Stimulated activated CD4-positive, alpha-beta T cell treated with anti-CD3 and anti-CD28 coated beads, Interleukin-1b, Interleukin-23, amount 100 ng/mL, for 24 hours (primary cell): ENCODE measurements around the gene FNDC11.
"Not testable (repeated sequence)": the region's sequence is repeated elsewhere in the genome, so short reads cannot be mapped to it uniquely, and the experiment has no call there.

Source experiments
- DNase-seq, 4 experiments: peaks; one replicate each; pipeline ENCODE4 v3.0.0-alpha.2; 2020; ENCODE audit warnings: low read depth in 4 of 4, low spot score in 1 of 4

FNDC11 gene

DNA sequence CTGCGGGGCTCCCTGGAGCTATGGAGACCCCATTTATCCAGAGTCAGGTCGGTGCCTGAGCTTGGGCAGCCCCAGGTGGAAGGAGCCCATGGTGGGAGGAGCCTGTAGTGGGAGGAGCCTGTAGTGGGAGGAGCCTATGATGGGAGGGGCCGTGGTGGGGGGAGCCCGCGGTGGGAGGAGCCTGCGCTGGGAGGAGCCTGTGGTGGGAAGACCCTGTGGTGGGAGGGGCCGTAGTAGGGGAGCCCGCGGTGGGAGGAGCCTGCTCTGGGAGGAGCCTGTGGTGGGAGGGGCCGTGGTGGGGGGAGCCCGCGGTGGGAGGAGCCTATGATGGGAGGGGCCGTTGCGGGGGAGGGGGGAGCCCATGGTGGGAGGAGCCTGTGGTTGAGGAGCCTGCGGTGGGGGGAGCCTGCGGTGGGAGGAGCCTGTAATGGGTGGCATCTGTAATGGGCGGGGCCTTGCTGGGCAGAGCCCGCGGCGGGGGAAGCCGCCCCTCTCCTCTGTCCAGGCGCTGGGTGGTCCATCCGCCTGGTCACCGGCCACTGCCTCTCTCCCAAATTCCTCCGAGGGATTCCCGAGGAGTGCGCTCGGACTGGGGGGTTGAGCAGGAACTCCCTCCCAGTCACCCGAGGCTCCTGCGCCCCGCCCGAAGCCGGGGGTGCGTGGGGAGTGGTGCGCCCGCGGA, 567 bp upstream of the FNDC11 start:
- peak; percentile 64 to 84 (median 76) for DNase-seq

- DNase-seq: no peak
Measured at GRCh38 chr20:63554361-63555278, 661 bp downstream of the FNDC11 start.

DNA sequence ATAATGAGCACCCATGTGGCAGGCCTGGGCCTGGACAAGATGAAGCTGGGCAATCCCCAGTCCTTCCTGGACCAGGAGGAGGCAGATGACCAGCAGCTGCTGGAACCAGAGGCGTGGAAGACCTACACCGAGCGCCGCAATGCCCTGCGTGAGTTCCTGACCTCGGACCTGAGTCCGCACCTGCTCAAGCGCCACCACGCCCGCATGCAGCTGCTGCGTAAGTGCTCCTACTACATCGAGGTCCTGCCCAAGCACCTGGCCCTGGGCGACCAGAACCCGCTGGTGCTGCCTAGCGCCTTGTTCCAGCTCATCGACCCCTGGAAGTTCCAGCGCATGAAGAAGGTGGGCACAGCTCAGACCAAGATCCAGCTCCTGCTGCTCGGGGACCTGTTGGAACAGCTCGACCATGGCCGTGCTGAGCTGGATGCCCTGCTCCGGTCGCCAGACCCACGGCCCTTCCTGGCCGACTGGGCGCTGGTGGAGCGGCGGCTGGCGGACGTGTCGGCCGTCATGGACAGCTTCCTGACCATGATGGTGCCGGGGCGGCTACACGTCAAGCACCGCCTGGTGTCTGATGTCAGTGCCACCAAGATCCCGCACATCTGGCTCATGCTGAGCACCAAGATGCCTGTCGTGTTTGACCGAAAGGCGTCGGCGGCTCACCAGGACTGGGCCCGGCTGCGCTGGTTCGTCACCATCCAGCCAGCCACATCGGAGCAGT, 1.9 kb downstream of the FNDC11 start:
- no peak for DNase-seq

- no peak for DNase-seq
Measured at GRCh38 chr20:63556873-63557478, 3.0 kb downstream of the FNDC11 start.

DNA sequence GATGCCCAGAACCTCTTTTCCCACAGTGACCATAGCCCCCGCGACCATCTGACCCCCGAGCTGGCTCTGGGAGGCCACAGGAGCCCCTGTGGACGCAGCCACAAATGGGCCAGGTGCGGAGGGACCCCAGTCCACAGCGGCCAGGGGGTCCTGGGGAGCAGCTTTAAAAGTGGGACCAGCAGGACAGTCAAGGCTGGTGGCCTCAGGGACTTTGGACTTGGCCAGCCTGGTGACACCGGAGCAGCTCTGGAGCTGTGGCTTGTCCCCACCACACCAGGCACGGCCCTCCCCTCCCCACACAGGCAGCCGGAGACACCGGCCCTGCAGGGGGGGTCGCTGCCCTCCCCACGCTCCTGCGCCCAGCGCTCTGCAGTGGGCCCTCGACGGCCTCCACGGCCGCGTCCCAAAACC, 3.5 kb downstream of the FNDC11 start:
- no peak for DNase-seq

- DNase-seq: no peak
Measured at GRCh38 chr20:63558804-63559484, 5.0 kb downstream of the FNDC11 start.

- not testable (repeated sequence) for DNase-seq
Measured at GRCh38 chr20:63559485-63560332, 5.8 kb downstream of the FNDC11 start.

DNA sequence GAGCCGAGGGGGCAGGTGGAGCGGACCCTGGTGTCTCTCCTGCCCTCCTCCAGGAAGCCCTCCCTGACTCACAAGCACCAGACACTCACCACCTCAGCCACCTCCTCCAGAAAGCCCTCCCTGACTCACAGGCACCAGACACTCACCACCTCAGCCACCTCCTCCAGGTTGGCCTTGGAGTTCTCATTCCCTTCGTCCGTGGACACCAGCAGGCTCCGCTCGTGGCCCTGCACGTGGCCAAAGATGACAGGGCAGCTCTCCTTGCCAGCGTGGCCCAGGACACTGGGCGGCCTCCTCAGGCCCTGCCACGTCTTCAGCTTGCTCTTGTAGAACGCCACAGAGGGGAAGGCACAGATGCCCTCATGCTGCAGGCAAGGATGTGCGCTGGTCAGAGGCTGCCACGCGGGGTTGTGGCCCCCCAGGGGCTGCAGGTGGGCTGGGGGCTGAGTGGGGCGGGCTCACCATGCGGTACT, 6.4 kb downstream of the FNDC11 start:
- DNase-seq: no peak

DNA sequence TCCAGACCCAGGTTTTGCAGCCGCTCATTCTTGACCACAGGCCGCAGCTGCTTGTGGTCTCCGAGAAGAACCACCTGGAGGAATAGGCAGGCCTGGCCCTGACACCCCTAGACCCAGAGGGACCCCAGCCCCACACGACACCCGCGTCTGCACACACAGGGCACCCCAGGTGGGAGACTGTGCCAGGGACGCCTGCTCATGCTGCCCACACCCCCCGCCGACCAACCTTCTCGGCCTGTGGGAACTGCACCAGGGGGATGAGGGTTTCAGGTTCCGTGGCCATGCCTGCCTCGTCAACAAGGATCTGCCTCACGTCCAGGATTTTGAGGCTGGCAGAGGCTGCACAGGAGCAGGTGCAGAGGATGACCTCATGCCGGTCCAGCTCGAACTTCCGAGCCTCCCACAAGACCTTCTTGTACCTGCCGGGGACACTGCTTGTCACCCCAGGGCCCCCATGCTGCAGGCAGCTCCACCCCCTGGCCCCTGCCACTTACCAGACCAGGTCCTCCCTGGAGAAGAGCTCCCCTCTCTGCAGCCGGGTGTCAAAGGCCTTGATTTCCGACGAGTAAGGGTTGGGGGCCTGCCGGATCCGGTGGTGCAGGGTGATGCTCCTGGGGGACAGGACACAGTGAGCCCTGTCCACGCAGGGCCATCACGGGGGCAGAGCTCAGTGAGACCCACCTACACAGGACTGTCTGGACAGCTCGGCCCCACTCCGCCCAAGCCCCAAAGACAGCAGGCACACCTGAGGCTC, 7.1 kb downstream of the FNDC11 start:
- no peak for DNase-seq

DNA sequence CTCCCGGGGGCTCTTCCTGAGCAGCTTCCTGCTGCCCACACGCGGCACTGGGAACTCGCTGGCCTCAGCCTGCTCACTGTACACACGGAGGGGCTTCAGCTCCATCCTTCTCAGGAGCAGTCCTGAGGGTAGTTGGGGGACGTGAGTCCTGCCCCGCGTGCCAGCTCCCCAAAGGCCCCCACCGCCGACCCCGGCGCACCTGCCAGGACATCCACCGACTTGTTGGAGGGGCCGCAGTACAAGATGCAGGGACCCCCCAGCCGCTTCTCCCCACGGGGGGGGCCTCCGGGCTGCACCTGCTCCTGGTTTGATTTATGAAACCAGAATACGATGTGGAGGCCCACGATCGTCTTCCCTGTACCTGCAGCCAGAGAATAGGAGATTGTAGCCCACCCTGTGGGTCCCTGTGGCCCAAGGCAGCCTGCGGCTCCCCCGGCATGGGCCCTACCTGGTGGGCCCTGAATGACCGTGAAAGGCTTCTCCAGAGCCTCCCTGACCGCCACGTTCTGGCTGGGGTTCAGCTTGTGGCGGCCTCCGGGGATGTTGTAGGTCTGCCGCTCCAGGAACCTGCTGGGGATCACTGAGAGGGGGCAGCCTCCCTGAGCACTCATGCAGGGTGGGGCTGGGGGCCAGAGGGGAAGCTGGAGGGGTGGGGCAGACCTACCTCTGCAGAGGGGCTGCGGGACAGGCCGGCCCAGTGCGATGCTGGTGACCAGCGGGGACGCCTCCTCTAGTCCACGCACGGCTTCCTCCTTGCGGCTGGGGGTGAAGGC, 7.9 kb downstream of the FNDC11 start:
- no peak for DNase-seq

GRCh38 chr20:63562461-63563224, 8.7 kb downstream of the FNDC11 start:
- DNase-seq: no peak

DNA sequence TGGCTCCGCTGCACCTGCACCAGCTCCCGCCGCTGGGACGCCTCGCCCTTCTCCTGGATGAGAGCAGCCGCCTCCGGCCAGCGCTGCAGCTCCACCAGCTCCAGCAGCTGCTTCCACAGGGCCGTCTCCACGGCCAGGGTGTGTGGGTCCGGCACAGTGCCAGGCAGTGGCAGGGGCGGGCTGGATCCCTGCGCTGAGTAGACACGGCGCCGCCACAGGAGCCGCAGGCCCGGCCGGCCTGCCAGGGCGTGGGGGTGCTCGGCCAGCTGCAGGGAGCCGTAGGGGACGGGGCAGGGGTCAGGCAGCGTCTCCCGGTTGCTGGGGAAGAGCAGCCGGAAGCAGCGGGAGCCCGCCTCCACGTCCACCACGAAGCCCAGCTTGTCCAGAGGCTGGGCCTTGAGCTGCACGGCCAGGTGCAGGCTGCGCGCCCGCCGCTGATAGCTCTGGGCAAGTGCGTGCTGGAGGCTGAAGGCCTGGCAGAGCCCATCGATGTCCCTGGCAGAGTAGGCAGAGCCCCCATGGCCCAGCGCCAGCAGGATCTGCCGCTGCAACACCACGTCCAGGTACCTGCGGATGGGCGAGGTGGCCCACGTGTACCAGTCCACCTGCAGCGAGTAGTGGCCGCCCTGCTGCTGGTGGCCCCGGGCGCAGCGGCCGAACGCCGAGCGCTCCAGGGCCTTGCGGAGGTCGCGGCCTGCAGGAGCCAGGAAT, 9.4 kb downstream of the FNDC11 start:
- no peak for DNase-seq

DNA sequence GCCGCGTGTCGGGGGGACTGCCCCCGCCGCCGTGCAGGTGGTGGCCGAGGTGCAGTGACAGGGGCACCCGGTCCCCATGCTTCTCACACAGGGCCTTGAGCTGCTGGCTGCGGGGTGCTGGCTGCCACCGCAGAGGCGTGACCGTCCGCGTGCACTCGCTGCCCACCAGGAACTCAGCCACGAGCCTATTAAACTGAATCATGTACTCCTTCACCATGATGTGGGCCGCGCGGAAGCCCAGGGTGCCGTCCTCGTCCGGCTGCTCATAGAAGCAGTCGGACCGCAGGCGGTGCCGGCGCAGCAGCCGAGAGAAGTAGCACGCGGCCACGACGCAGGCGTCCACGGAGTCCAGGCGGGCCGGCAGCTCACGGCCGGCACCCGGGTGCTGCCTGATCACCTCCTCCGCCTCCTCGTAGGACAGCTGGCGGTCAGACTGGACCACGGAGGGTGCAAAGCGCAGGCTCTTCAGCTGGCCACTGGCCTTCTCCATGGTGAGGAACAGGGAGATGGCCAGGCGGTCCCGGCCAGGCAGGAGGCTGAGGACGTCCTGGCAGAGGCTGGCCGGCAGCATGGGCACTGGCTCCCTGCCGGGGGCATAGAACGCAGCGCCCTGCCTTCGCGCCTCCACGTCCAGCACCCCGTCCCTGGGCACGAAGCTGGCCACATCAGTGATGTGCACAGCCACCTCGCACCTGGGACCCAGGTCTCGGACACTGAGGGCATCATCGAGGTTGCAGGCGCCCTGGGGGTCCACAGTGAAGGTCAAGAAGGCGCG, 10.3 kb downstream of the FNDC11 start:
- DNase-seq: no peak

- DNase-seq: no peak
Measured at GRCh38 chr20:63565021-63565698, 11.2 kb downstream of the FNDC11 start.

- no peak for DNase-seq
Measured at GRCh38 chr20:63565699-63566335, 11.9 kb downstream of the FNDC11 start.
